Lower lobe of right lung (tissue), 2 donors: ENCODE data around the gene SP5. TPM values are rescaled to one million over a fixed set of nuclear protein-coding genes. Genes with fewer than 3 reads are reported as not detected.

Source experiments
- ATAC-seq, 2 donors: fragments of 200-7000 bp; cut with Tn5 transposase; one replicate each; pipeline ENCODE4 v1.9.1; 2020 to 2022; ENCODE audit warnings: mild to moderate bottlenecking in 2 of 2, moderate library complexity in 2 of 2
- DNase-seq: peaks from one replicate; pipeline ENCODE4 v3.0.0-alpha.2; 2020
- H3K27ac ChIP-seq: fragments of 200-600 bp; one replicate; pipeline ENCODE4 v1.8.0; 2022
- H3K27me3 ChIP-seq: fragments of 200-600 bp; one replicate; pipeline ENCODE4 v1.8.0; 2022; ENCODE audit warnings: low read depth
- H3K36me3 ChIP-seq: fragments of 200-600 bp; one replicate; pipeline ENCODE4 v1.8.0; 2022; ENCODE audit warnings: mild to moderate bottlenecking
- H3K4me1 ChIP-seq: fragments of 200-600 bp; one replicate; pipeline ENCODE4 v1.8.0; 2022
- H3K4me3 ChIP-seq: fragments of 200-600 bp; one replicate; pipeline ENCODE4 v1.8.0; 2022; ENCODE audit warnings: mild to moderate bottlenecking
- H3K9me3 ChIP-seq: fragments of 200-600 bp; one replicate; pipeline ENCODE4 v1.8.0; 2022
- CTCF ChIP-seq: fragments of 200-600 bp; IDR thresholded peaks from one replicate; pipeline ENCODE4 v1.8.0; 2022; ENCODE audit warnings: antibody characterized with exemption, mild to moderate bottlenecking
- intact Hi-C: fragments of 100-400 bp; cut with DNase I; formaldehyde crosslinking; loops from one replicate; pipeline ENCODE4 v1.11.0; 2022
- total RNA-seq: library from RNA; stranded (reverse); fragmentation: NEBNext Ultra II Directional; extraction: Animal tissue kit (Norgen Biotek cat#: 25700); gene quantifications from one replicate; pipeline ENCODE4 v1.2.1, GENCODE V29; 2021
- donor health status: DM: no; HTN: yes; CAD: no; lungs with severe emphysema.

The SP5 gene
- total RNA-seq, 1 donor from 2014 or later: 1.9 TPM

- Histone ChIP-seq H3K27ac (no peak overlapping the region), H3K4me3 (no peak overlapping the region), H3K36me3 (no peaks in the 10 kb centered on the region), H3K4me1 (peaks cover 38% of the 10 kb centered on the region), H3K27me3 (peaks cover 56% of the 10 kb centered on the region), H3K9me3 (no peaks in the 10 kb centered on the region)
- TF ChIP-seq CTCF: no peak
- ATAC-seq (no peak), DNase-seq (no peak)
- intact Hi-C loops: no loop called here
Observed at GRCh38 chr2:170711774-170712652, 3.1 kb upstream of the SP5 start.

GRCh38 chr2:170712653-170713542 lies 2.2 kb upstream of the SP5 start:
- no peak for DNase-seq
- TF ChIP-seq CTCF: no peak
- H3K4me1 ChIP-seq: peaks cover 43% of the 10 kb centered on the region
- no peaks in the 10 kb centered on the region for H3K36me3 ChIP-seq
- H3K4me3 ChIP-seq: peak overlapping the region; percentile 66
- peaks cover 65% of the 10 kb centered on the region for H3K27me3 ChIP-seq
- no peak for ATAC-seq
- H3K9me3 ChIP-seq: no peaks in the 10 kb centered on the region
- intact Hi-C loops: no loop called here
- no peak overlapping the region for H3K27ac ChIP-seq

- no peaks in the 10 kb centered on the region for H3K9me3 ChIP-seq
- TF ChIP-seq CTCF: no peak
- H3K27me3 ChIP-seq: peaks cover 72% of the 10 kb centered on the region
- H3K4me1 ChIP-seq: peaks cover 43% of the 10 kb centered on the region
- ATAC-seq (peak; percentile 16 to 28), DNase-seq (no peak)
- intact Hi-C loops: no loop called here
- peak overlapping the region; percentile 60 for H3K27ac ChIP-seq
- peak overlapping the region; percentile 66 for H3K4me3 ChIP-seq
- H3K36me3 ChIP-seq: no peaks in the 10 kb centered on the region
Observed at GRCh38 chr2:170713543-170714380, 1.4 kb upstream of the SP5 start.

- H3K27ac ChIP-seq: peak overlapping the region; percentile 60
- TF ChIP-seq CTCF: no peak
- H3K4me3 ChIP-seq: peak overlapping the region; percentile 66
- no peaks in the 10 kb centered on the region for H3K36me3 ChIP-seq
- ATAC-seq (peak; percentile 86 to 88), DNase-seq (peak; percentile 70)
- intact Hi-C loops: no loop called here
- peaks cover 79% of the 10 kb centered on the region for H3K27me3 ChIP-seq
- no peaks in the 10 kb centered on the region for H3K9me3 ChIP-seq
- H3K4me1 ChIP-seq: peaks cover 43% of the 10 kb centered on the region
Observed at GRCh38 chr2:170714381-170715061, 616 bp upstream of the SP5 start.
